ENCODE data around the gene WDR64. TPM values are rescaled to one million over a fixed set of nuclear protein-coding genes. Genes with fewer than 3 reads are reported as not detected.

The WDR64 gene
- total RNA-seq, 1 experiment from 2014 or later: not detected

GRCh38 chr1:241829468-241829867 lies 177.4 kb downstream of the WDR64 start:
- peaks cover 10% of the 10 kb centered on the region; the same call in 1 of the 2 replicates for H3F3A ChIP-seq (ENCODE audit: insufficient read depth, low read depth)
- H2AFZ ChIP-seq: no peak overlapping the region
- no peak for DNase-seq
- H3K4me2 ChIP-seq: no peak overlapping the region
- H3K79me2 ChIP-seq (ENCODE audit: low read depth): no peaks in the 10 kb centered on the region
- ChIA-PET CTCF (no interaction called here), POLR2A (ENCODE audit: unreplicated experiment) (no interaction called here)
- BruUV-seq (replicated peaks): no TSS peak
- H3K27ac ChIP-seq: no peak overlapping the region
- no peaks in the 10 kb centered on the region for H3K27me3 ChIP-seq (ENCODE audit: insufficient read depth, low read depth)
- no peaks in the 10 kb centered on the region for H3K9me3 ChIP-seq (ENCODE audit: insufficient read depth, low read depth)
- TF ChIP-seq CTCF (conservative IDR thresholded peaks at IDR 0.05) (no peak), EZH2 (IDR thresholded peaks at IDR 0.05; ENCODE audit: low read depth) (no peak)
- H3K4me3 ChIP-seq: no peak overlapping the region
- no peaks in the 10 kb centered on the region for H3K36me3 ChIP-seq (ENCODE audit: low read depth)
- no peaks in the 10 kb centered on the region for H3K9me2 ChIP-seq (ENCODE audit: insufficient read depth)
- H4K20me1 ChIP-seq (ENCODE audit: insufficient read depth): no peaks in the 10 kb centered on the region
- no peaks in the 10 kb centered on the region for H3K4me1 ChIP-seq (replicated peaks; ENCODE audit: insufficient read depth)
- intact Hi-C loops (cut with micrococcal nuclease; ENCODE audit: unreplicated experiment): no loop called here

- ChIA-PET CTCF (interaction anchor here (0.6 kb wide), 1 partner anchor 228 kb away, joined by 3 read pairs; no protein-coding TSS in a partner anchor), POLR2A (ENCODE audit: unreplicated experiment) (no interaction called here)
- Histone ChIP-seq H3K4me3 (no peak overlapping the region), H3K27me3 (ENCODE audit: insufficient read depth, low read depth) (no peaks in the 10 kb centered on the region), H3K9me3 (ENCODE audit: insufficient read depth, low read depth) (no peaks in the 10 kb centered on the region), H3K36me3 (ENCODE audit: low read depth) (no peaks in the 10 kb centered on the region), H3K4me1 (replicated peaks; ENCODE audit: insufficient read depth) (peaks cover 17% of the 10 kb centered on the region), H3K79me2 (ENCODE audit: low read depth) (no peaks in the 10 kb centered on the region), H3K27ac (no peak overlapping the region), H3K4me2 (no peak overlapping the region), H2AFZ (no peak overlapping the region), H4K20me1 (ENCODE audit: insufficient read depth) (no peaks in the 10 kb centered on the region), H3F3A (ENCODE audit: insufficient read depth, low read depth) (0 out of 2 replicates have a peak, but pooled peaks cover 5% of the 10 kb centered on the region), H3K9me2 (ENCODE audit: insufficient read depth) (no peaks in the 10 kb centered on the region)
- no TSS peak for BruUV-seq (replicated peaks)
- TF ChIP-seq CTCF (conservative IDR thresholded peaks at IDR 0.05) (peak; percentile 82), EZH2 (IDR thresholded peaks at IDR 0.05; ENCODE audit: low read depth) (no peak)
- intact Hi-C loops (cut with micrococcal nuclease; ENCODE audit: unreplicated experiment): loop anchor here (1.0 kb wide), 3 partner anchors 128 to 304 kb away; no protein-coding TSS in a partner anchor
- peak; percentile 15 to 60 for DNase-seq
Measured at GRCh38 chr1:241834733-241835377, 182.8 kb downstream of the WDR64 start.

DNA sequence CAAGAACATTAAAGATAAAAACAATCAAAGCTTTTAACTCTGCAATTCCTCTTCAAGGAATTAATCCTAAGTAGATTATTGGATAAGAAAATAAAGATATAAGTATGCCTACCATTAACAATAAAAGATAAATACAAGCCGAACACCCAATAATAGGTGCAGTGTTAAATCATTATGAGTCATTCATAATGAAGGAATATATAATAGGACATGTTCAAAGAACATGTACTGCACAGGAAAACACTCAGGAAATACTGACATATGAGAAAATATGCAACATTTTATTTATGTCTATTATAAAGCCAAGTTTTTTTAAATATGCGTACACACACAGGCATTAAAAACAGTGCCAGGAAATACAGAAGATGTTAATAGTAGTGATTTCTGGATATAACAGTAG lies 184.9 kb downstream of the WDR64 start:
- Histone ChIP-seq H3K4me1 (replicated peaks; ENCODE audit: insufficient read depth) (peaks cover 17% of the 10 kb centered on the region), H3F3A (ENCODE audit: insufficient read depth, low read depth) (0 out of 2 replicates have a peak, but pooled peaks cover 5% of the 10 kb centered on the region), H3K36me3 (ENCODE audit: low read depth) (no peaks in the 10 kb centered on the region), H3K79me2 (ENCODE audit: low read depth) (no peaks in the 10 kb centered on the region), H3K27me3 (ENCODE audit: insufficient read depth, low read depth) (no peaks in the 10 kb centered on the region), H2AFZ (no peak overlapping the region), H3K9me2 (ENCODE audit: insufficient read depth) (no peaks in the 10 kb centered on the region), H3K4me2 (no peak overlapping the region), H4K20me1 (ENCODE audit: insufficient read depth) (no peaks in the 10 kb centered on the region), H3K4me3 (no peak overlapping the region), H3K27ac (no peak overlapping the region), H3K9me3 (ENCODE audit: insufficient read depth, low read depth) (no peaks in the 10 kb centered on the region)
- POLR2A ChIA-PET (ENCODE audit: unreplicated experiment): no interaction called here
- DNase-seq: no peak
- BruUV-seq (replicated peaks): no TSS peak
- CTCF ChIA-PET: no interaction called here
- intact Hi-C loops (cut with micrococcal nuclease; ENCODE audit: unreplicated experiment): loop anchor here (1.0 kb wide), 1 partner anchor 199 kb away; no protein-coding TSS in a partner anchor
- no peak for TF ChIP-seq EZH2 (IDR thresholded peaks at IDR 0.05; ENCODE audit: low read depth)
- TF ChIP-seq CTCF (conservative IDR thresholded peaks at IDR 0.05): no peak
